Thyroid gland (tissue), 4 donors: ENCODE data around the gene PRR4. TPM values are rescaled to one million over a fixed set of nuclear protein-coding genes. Genes with fewer than 3 reads are reported as not detected.

Source experiments
- DNase-seq, 2 donors: peaks; one replicate each; pipeline ENCODE4 v3.0.0-alpha.2; 2019
- H3K27ac ChIP-seq, 3 donors: fragments of 200-600 bp; sonication (generic); 1 replicate in 2 of 3; 2 replicates in 1 of 3; pipeline ENCODE4 v1.5.1; 2016 to 2019; ENCODE audit warnings: mild to moderate bottlenecking in 1 of 3, moderate library complexity in 1 of 3
- H3K27me3 ChIP-seq: fragments of 200-600 bp; sonication (generic); one replicate; pipeline ENCODE4 v1.5.1; 2019
- H3K36me3 ChIP-seq, 2 donors: fragments of 200-600 bp; sonication (generic); one replicate each; pipeline ENCODE4 v1.5.1; 2016 to 2019
- H3K4me1 ChIP-seq, 2 donors: fragments of 200-600 bp; sonication (generic); one replicate each; pipeline ENCODE4 v1.5.1; 2017 to 2019
- H3K4me3 ChIP-seq, 3 donors: fragments of 200-600 bp; sonication (generic); replicated peaks in 1 of 3; 1 replicate in 2 of 3; 2 replicates in 1 of 3; pipeline ENCODE4 v1.5.1; 2016; ENCODE audit warnings: mild to moderate bottlenecking in 1 of 3
- H3K9me3 ChIP-seq: fragments of 200-600 bp; sonication (generic); one replicate; pipeline ENCODE4 v1.5.1; 2017
- CTCF ChIP-seq, 6 experiments: fragments of 200-600 bp in 3 of 6; fragments of 450-650 bp in 3 of 6; sonication (generic) in 3 of 6; IDR thresholded peaks; one replicate each; pipeline ENCODE4 v1.5.1; 2016 to 2019; ENCODE audit warnings: antibody characterized with exemption in 6 of 6, mild to moderate bottlenecking in 2 of 6, inconsistent platforms in 1 of 6, moderate library complexity in 1 of 6
- POLR2A ChIP-seq, 2 donors: fragments of 450-650 bp; IDR thresholded peaks; one replicate each; pipeline ENCODE4 v1.6.1; 2017; ENCODE audit warnings: antibody characterized with exemption in 2 of 2, mild to moderate bottlenecking in 2 of 2, moderate library complexity in 1 of 2
- WGBS, 2 donors: methylation state at CpG; one replicate each; pipeline ENCODE4 v1.1.5; 2017; 5-methylcytosine and 5-hydroxymethylcytosine counted together
- intact Hi-C: fragments of 100-400 bp; cut with DNase I; formaldehyde crosslinking; loops from one replicate; pipeline ENCODE4 v1.15.1; 2023
- small RNA-seq: library from RNA; depleted of rRNA; stranded (forward); fragments of <200 nt; gene quantifications from one replicate; pipeline ENCODE3, GENCODE V24; 2016
- total RNA-seq, 4 donors: library from RNA; depleted of rRNA; stranded (reverse); fragments of >200 nt; gene quantifications; one replicate each; pipeline ENCODE4 v1.2.3, GENCODE V29; 2016

Gene PRR4
- total RNA-seq, 4 donors from 2014 or later = 4.3 to 8.7 (median 7.8) TPM

GRCh38 chr12:10807186-10807585 is 42.1 kb downstream of the PRR4 start, which contains the start of gene TAS2R8:
TSS of gene TAS2R8 (minus strand) at chr12:10807286. CDS start at chr12:10806980, 306 bp downstream.
- Histone ChIP-seq H3K36me3 (no peaks in the 10 kb centered on the region), H3K27ac (no peak within 1 kb of the TSS), H3K4me3 (no peak within 1 kb of the TSS), H3K27me3 (no peaks in the 10 kb centered on the region), H3K9me3 (no peaks in the 10 kb centered on the region), H3K4me1 (no peaks in the 10 kb centered on the region)
- no peak for DNase-seq
- no peak for TF ChIP-seq CTCF (IDR thresholded peaks at IDR 0.05)
- TF ChIP-seq POLR2A (IDR thresholded peaks at IDR 0.05) = no peak
- intact Hi-C loops = no loop called here
- WGBS, 2 donors = 72 to 85% methylated on average over 1 of the region's 1 CpG

- H3K27me3 ChIP-seq = no peaks in the 10 kb centered on the region
- H3K36me3 ChIP-seq = no peaks in the 10 kb centered on the region
- no peaks in the 10 kb centered on the region for H3K4me1 ChIP-seq
- intact Hi-C loops = no loop called here
- no peak for DNase-seq
- TF ChIP-seq POLR2A (IDR thresholded peaks at IDR 0.05) = no peak
- TF ChIP-seq CTCF (IDR thresholded peaks at IDR 0.05) = no peak
- no peak within 1 kb of the TSS for H3K27ac ChIP-seq
- 39% methylated on average over 4 of the region's 4 CpGs for WGBS, 2 donors
- no peak within 1 kb of the TSS for H3K4me3 ChIP-seq
- no peaks in the 10 kb centered on the region for H3K9me3 ChIP-seq
Measured at GRCh38 chr12:10802587-10802986, 46.7 kb downstream of the PRR4 start, which contains the start of gene TAS2R7. TSS of gene TAS2R7 (minus strand) at chr12:10802627. CDS start at chr12:10802570, 57 bp downstream.

- Histone ChIP-seq H3K27ac (no peak overlapping the region), H3K4me1 (no peaks in the 10 kb centered on the region), H3K4me3 (no peak overlapping the region), H3K27me3 (no peaks in the 10 kb centered on the region), H3K36me3 (no peaks in the 10 kb centered on the region), H3K9me3 (no peaks in the 10 kb centered on the region)
- no peak for DNase-seq
- TF ChIP-seq POLR2A (IDR thresholded peaks at IDR 0.05) = no peak
- no peak for TF ChIP-seq CTCF (IDR thresholded peaks at IDR 0.05)
- intact Hi-C loops = no loop called here
- 44% methylated on average over 5 of the region's 5 CpGs for WGBS, 2 donors
Measured at GRCh38 chr12:10801741-10802140, 47.5 kb downstream of the PRR4 start.

Small RNA genes lying within 50 kb of the gene (small RNA-seq; reads per million reads assigned to genes)
- gene PRR4 = not detected

Other genes starting within 250 kb of the PRR4 start
- gene MAGOHB, start 235.9 kb downstream of the PRR4 start, total RNA-seq = 10 to 100 TPM; 13.1 to 17.4 (median 14.5) TPM
- gene STYK1, start 175.4 kb downstream of the PRR4 start, total RNA-seq = under 1 TPM in 1 of 4 donors, not detected in 3; 0.40 TPM
- 100 to 1,000 TPM; 123 to 351 (median 233) TPM for gene YBX3, start 126.2 kb downstream of the PRR4 start, total RNA-seq
- 1 to 10 TPM in 1 of 4 donors, not detected in 3; 1.1 TPM for gene TAS2R7, start 46.8 kb downstream of the PRR4 start, total RNA-seq
- under 1 TPM in 1 of 4 donors, not detected in 3; 0.49 TPM for gene TAS2R8, start 42.2 kb downstream of the PRR4 start, total RNA-seq
- not detected for gene TAS2R9, start 39.3 kb downstream of the PRR4 start, total RNA-seq
- 1 to 10 TPM; 1.6 to 2.8 (median 2.1) TPM for gene TAS2R10, start 23.1 kb downstream of the PRR4 start, total RNA-seq
- 10 to 100 TPM; 35.5 to 78.8 (median 62.1) TPM for gene PRH1, start 34.8 kb upstream of the PRR4 start, total RNA-seq
- gene TAS2R13, start 60.1 kb upstream of the PRR4 start, total RNA-seq = 10 to 100 TPM in 1 of 4 donors, 1 to 10 TPM in 3; 4.3 to 15.6 (median 7.4) TPM
- gene PRH2, start 79.8 kb upstream of the PRR4 start, total RNA-seq = not detected
- gene TAS2R14, start 89.8 kb upstream of the PRR4 start, total RNA-seq = 10 to 100 TPM in 3 of 4 donors, 1 to 10 TPM in 1; 6.8 to 26.0 (median 10.3) TPM
- gene TAS2R50, start 137.4 kb upstream of the PRR4 start, total RNA-seq = 10 to 100 TPM in 2 of 4 donors, 1 to 10 TPM in 2; 3.9 to 18.4 (median 7.1) TPM
- gene TAS2R20, start 148.8 kb upstream of the PRR4 start, total RNA-seq = 1 to 10 TPM; 6.2 to 9.8 (median 7.1) TPM
- 10 to 100 TPM in 2 of 4 donors, 1 to 10 TPM in 2; 7.0 to 12.0 (median 10.0) TPM for gene TAS2R19, start 173.1 kb upstream of the PRR4 start, total RNA-seq
- gene TAS2R31, start 181.9 kb upstream of the PRR4 start, total RNA-seq = 10 to 100 TPM in 3 of 4 donors, 1 to 10 TPM in 1; 4.9 to 30.5 (median 11.9) TPM
- 1 to 10 TPM; 2.5 to 5.1 (median 4.5) TPM for gene TAS2R46, start 212.8 kb upstream of the PRR4 start, total RNA-seq
- gene TAS2R43, start 242.8 kb upstream of the PRR4 start, total RNA-seq = 10 to 100 TPM in 2 of 4 donors, 1 to 10 TPM in 2; 2.6 to 26.2 (median 9.8) TPM